Neural cell (in vitro differentiated cells): ENCODE measurements around the gene TNRC6C. TPM values are rescaled to one million over a fixed set of nuclear protein-coding genes. Genes with fewer than 3 reads are reported as not detected.

Experiments
- H2AFZ ChIP-seq: fragments of 200-600, 300-800 bp; sonication (generic), shearing (Covaris generic); 2 replicates; pipeline ENCODE4 v1.6.0; 2014; ENCODE audit warnings: low read depth, mild to moderate bottlenecking, antibody characterized with exemption, low read length, moderate library complexity
- H3F3A ChIP-seq: fragments of 200-600 bp; shearing (Covaris generic); 2 replicates; pipeline ENCODE4 v1.6.1; 2016; ENCODE audit warnings: mild to moderate bottlenecking, moderate library complexity, mixed read lengths, antibody characterized with exemption, low read length; ENCODE audit not compliant: insufficient read depth, poor library complexity, severe bottlenecking
- H3K27ac ChIP-seq: fragments of 200-600, 300-800 bp; sonication (generic), shearing (Covaris generic); 2 replicates; pipeline ENCODE4 v1.5.1; 2014; ENCODE audit warnings: mild to moderate bottlenecking, low read length, moderate library complexity
- H3K27me3 ChIP-seq: fragments of 300-800, 200-600 bp; sonication (generic), shearing (Covaris generic); 2 replicates; pipeline ENCODE4 v1.6.0; 2014; ENCODE audit warnings: mild to moderate bottlenecking, low read depth, low read length, moderate library complexity; ENCODE audit not compliant: insufficient read depth
- H3K36me3 ChIP-seq: fragments of 300-800, 200-600 bp; sonication (generic), shearing (Covaris generic); 2 replicates; pipeline ENCODE4 v1.5.1; 2014; ENCODE audit warnings: mild to moderate bottlenecking, antibody characterized with exemption, low read length, moderate library complexity; ENCODE audit not compliant: insufficient read depth
- H3K4me2 ChIP-seq: fragments of 300-800, 200-600 bp; sonication (generic), shearing (Covaris generic); 2 replicates; pipeline ENCODE4 v1.6.0; 2014; ENCODE audit warnings: mild to moderate bottlenecking, low read length
- H3K4me3 ChIP-seq: fragments of 300-800, 200-600 bp; sonication (generic), shearing (Covaris generic); 2 replicates; pipeline ENCODE4 v1.5.1; 2014; ENCODE audit warnings: mild to moderate bottlenecking, low read length, moderate library complexity
- H3K79me2 ChIP-seq: fragments of 200-600 bp; shearing (Covaris generic); replicated peaks from 2 replicates; pipeline ENCODE4 v1.6.0; 2014; ENCODE audit warnings: mild to moderate bottlenecking, low read length, moderate library complexity; ENCODE audit not compliant: insufficient read depth
- H3K9ac ChIP-seq: fragments of 300-800, 200-600 bp; sonication (generic), shearing (Covaris generic); 2 replicates; pipeline ENCODE4 v1.6.1; 2016; ENCODE audit warnings: mild to moderate bottlenecking, low read length, mixed read lengths
- H3K9me2 ChIP-seq: fragments of 200-600 bp; shearing (Covaris generic); 2 replicates; pipeline ENCODE4 v1.6.1; 2016; ENCODE audit warnings: mild to moderate bottlenecking, low read length, mixed read lengths; ENCODE audit not compliant: insufficient read depth
- H3K9me3 ChIP-seq: fragments of 200-600, 300-800 bp; sonication (generic), shearing (Covaris generic); 2 replicates; pipeline ENCODE4 v1.6.1; 2016; ENCODE audit warnings: mild to moderate bottlenecking, mixed run types, low read length, moderate library complexity, mixed read lengths
- H4K20me1 ChIP-seq: fragments of 200-600 bp; shearing (Covaris generic); 2 replicates; pipeline ENCODE4 v1.6.1; 2016; ENCODE audit warnings: mild to moderate bottlenecking, mixed run types; ENCODE audit not compliant: insufficient read depth
- EP300 ChIP-seq: fragments of 450-650 bp; conservative IDR thresholded peaks from 2 replicates; pipeline ENCODE4 v1.6.1; 2014; ENCODE audit warnings: antibody characterized with exemption, mild to moderate bottlenecking, moderate library complexity; ENCODE audit not compliant: poor library complexity, severe bottlenecking
- EZH2 ChIP-seq: fragments of 200-600, 300-800 bp; shearing (Covaris generic), sonication (generic); IDR thresholded peaks from 2 replicates; pipeline ENCODE4 v1.6.1; 2014; ENCODE audit warnings: antibody characterized with exemption, low read length, borderline replicate concordance, mild to moderate bottlenecking; ENCODE audit not compliant: insufficient read depth, poor library complexity, severe bottlenecking
- MXI1 ChIP-seq: fragments of 450-650 bp; conservative IDR thresholded peaks from 2 replicates; pipeline ENCODE4 v1.6.1; 2014; ENCODE audit warnings: antibody characterized with exemption, mild to moderate bottlenecking; ENCODE audit not compliant: poor library complexity, severe bottlenecking
- POLR2AphosphoS5 ChIP-seq: IDR thresholded peaks from 2 replicates; pipeline ENCODE4 v1.6.1; 2012
- RAD21 ChIP-seq: fragments of 450-650 bp; conservative IDR thresholded peaks from 2 replicates; pipeline ENCODE4 v1.6.1; 2014; ENCODE audit warnings: antibody characterized with exemption, mild to moderate bottlenecking, moderate library complexity
- SMC3 ChIP-seq: fragments of 450-650 bp; conservative IDR thresholded peaks from 2 replicates; pipeline ENCODE4 v1.6.1; 2014; ENCODE audit warnings: antibody characterized with exemption, mild to moderate bottlenecking, moderate library complexity; ENCODE audit not compliant: poor library complexity
- TAF1 ChIP-seq: IDR thresholded peaks from 2 replicates; pipeline ENCODE4 v1.6.1; 2012; ENCODE audit warnings: low read depth
- polyA plus RNA-seq: library from polyadenylated mRNA; depleted of rRNA; stranded (reverse); fragments of >200 nt; gene quantifications from 2 replicates; pipeline ENCODE4 v1.2.3, GENCODE V29; 2014
- TF ChIP-seq, protein P1 (sequence below): IDR thresholded peaks from 2 replicates; pipeline ENCODE4 v1.6.1; 2012; ENCODE audit warnings: borderline replicate concordance
- TF ChIP-seq, protein P2 (sequence below): fragments of 450-650 bp; IDR thresholded peaks from 2 replicates; pipeline ENCODE4 v1.5.1; 2014; ENCODE audit warnings: antibody characterized with exemption, mild to moderate bottlenecking, moderate library complexity; ENCODE audit not compliant: poor library complexity, severe bottlenecking

TNRC6C gene
- polyA plus RNA-seq, 1 donor from 2014 or later = 15.4 TPM

DNA sequence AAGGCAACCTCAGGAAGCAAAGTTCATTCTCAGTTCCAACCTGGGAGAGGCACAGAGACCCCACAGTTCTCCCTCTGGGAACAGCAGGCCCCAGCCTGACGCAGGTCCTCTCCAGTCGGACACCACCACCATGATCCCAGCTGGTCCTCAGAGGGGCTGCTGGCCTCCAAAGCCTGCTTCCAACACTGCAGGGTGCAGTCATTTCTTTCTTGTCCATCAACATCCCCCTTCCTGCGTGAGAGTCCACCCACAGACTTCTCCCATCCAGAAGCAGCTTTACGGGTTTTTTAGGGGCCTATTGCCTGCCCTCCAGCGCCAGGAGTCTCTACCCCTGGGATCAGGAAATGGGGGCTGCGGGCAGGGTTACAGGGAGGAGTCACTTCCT, 29.3 kb upstream of the TNRC6C start:
- Histone ChIP-seq H4K20me1 (no peaks in the 10 kb centered on the region), H3K4me2 (no peak overlapping the region), H3K9me3 (no peaks in the 10 kb centered on the region), H3K9me2 (no peaks in the 10 kb centered on the region), H3F3A (no peaks in the 10 kb centered on the region), H3K9ac (no peak overlapping the region), H3K27ac (no peak overlapping the region), H3K36me3 (no peaks in the 10 kb centered on the region), H3K4me3 (no peak overlapping the region), H2AFZ (no peak overlapping the region), H3K27me3 (no peaks in the 10 kb centered on the region), H3K79me2 (no peaks in the 10 kb centered on the region)
- TF ChIP-seq, protein P1, sequence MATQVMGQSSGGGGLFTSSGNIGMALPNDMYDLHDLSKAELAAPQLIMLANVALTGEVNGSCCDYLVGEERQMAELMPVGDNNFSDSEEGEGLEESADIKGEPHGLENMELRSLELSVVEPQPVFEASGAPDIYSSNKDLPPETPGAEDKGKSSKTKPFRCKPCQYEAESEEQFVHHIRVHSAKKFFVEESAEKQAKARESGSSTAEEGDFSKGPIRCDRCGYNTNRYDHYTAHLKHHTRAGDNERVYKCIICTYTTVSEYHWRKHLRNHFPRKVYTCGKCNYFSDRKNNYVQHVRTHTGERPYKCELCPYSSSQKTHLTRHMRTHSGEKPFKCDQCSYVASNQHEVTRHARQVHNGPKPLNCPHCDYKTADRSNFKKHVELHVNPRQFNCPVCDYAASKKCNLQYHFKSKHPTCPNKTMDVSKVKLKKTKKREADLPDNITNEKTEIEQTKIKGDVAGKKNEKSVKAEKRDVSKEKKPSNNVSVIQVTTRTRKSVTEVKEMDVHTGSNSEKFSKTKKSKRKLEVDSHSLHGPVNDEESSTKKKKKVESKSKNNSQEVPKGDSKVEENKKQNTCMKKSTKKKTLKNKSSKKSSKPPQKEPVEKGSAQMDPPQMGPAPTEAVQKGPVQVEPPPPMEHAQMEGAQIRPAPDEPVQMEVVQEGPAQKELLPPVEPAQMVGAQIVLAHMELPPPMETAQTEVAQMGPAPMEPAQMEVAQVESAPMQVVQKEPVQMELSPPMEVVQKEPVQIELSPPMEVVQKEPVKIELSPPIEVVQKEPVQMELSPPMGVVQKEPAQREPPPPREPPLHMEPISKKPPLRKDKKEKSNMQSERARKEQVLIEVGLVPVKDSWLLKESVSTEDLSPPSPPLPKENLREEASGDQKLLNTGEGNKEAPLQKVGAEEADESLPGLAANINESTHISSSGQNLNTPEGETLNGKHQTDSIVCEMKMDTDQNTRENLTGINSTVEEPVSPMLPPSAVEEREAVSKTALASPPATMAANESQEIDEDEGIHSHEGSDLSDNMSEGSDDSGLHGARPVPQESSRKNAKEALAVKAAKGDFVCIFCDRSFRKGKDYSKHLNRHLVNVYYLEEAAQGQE = no peak
- TF ChIP-seq SMC3 = no peak
- TF ChIP-seq, protein P2, sequence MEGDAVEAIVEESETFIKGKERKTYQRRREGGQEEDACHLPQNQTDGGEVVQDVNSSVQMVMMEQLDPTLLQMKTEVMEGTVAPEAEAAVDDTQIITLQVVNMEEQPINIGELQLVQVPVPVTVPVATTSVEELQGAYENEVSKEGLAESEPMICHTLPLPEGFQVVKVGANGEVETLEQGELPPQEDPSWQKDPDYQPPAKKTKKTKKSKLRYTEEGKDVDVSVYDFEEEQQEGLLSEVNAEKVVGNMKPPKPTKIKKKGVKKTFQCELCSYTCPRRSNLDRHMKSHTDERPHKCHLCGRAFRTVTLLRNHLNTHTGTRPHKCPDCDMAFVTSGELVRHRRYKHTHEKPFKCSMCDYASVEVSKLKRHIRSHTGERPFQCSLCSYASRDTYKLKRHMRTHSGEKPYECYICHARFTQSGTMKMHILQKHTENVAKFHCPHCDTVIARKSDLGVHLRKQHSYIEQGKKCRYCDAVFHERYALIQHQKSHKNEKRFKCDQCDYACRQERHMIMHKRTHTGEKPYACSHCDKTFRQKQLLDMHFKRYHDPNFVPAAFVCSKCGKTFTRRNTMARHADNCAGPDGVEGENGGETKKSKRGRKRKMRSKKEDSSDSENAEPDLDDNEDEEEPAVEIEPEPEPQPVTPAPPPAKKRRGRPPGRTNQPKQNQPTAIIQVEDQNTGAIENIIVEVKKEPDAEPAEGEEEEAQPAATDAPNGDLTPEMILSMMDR = no peak
- no peak for TF ChIP-seq EZH2
- TF ChIP-seq MXI1 = no peak
- no peak for TF ChIP-seq POLR2AphosphoS5
- no peak for TF ChIP-seq RAD21
- no peak for TF ChIP-seq TAF1
- no peak for TF ChIP-seq EP300

DNA sequence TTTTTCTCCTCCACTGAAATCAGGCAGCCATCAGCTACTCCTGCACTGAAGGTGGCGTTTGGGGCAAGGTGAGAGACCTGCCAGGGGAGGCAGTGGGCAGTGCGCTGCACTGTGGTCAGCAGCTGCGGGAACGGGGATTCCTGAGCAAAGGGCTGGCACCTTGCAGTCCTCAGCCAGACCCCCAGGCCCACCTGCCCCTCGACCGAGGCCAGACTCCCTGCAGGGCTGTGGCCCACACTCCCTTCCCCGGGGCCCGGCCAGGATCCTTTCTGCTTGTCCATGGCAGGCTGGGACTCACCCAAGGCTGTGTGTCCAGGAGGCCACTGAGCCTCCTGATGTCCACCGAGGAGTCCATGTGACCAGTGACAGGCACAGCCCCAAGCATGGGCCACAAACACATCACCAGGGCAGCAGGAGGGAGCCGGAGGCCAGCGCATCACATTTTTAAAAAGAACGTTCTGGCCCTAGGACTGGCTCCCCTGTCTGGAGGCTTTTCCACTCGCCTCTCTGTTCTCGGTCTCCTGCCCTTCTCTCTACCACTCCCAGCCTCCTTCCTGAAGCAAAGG, 28.5 kb upstream of the TNRC6C start:
- no peaks in the 10 kb centered on the region for H3F3A ChIP-seq

More for the DNA sequence above, 28.5 kb upstream of the TNRC6C start:
- Histone ChIP-seq H3K79me2 (no peaks in the 10 kb centered on the region), H3K4me2 (no peak overlapping the region), H3K4me3 (no peak overlapping the region), H3K27ac (no peak overlapping the region), H3K36me3 (no peaks in the 10 kb centered on the region), H3K27me3 (no peaks in the 10 kb centered on the region), H4K20me1 (no peaks in the 10 kb centered on the region), H3K9me3 (no peaks in the 10 kb centered on the region), H3K9me2 (no peaks in the 10 kb centered on the region), H3K9ac (no peak overlapping the region), H2AFZ (no peak overlapping the region)
- TF ChIP-seq SMC3 (no peak), MXI1 (no peak)
- TF ChIP-seq, protein P1 = no peak
- TF ChIP-seq, protein P2 = no peak
